ENCODE measurements around the gene FAM107B. TPM values are rescaled to one million over a fixed set of nuclear protein-coding genes. Genes with fewer than 3 reads are reported as not detected.

Gene FAM107B
- total RNA-seq, 6 experiments from 2014 or later: 18.7 to 43.8 (median 40.0) TPM

- no peaks in the 10 kb centered on the region for H3K9me3 Mint-ChIP-seq
- no peak for TF ChIP-seq CTCF (IDR thresholded peaks at IDR 0.05)
- no peaks in the 10 kb centered on the region for H3K36me3 Mint-ChIP-seq (ENCODE audit: low read depth)
- peaks cover 40% of the 10 kb centered on the region for H3K4me1 Mint-ChIP-seq (ENCODE audit: low read depth)
- no peak overlapping the region for H3K27ac Mint-ChIP-seq
- H3K4me3 Mint-ChIP-seq: no peak overlapping the region
- peaks cover 16% of the 10 kb centered on the region for H3K27me3 Mint-ChIP-seq (ENCODE audit: insufficient read depth)
- DNase-seq: no peak
These were observed 118.5 kb downstream of the FAM107B start for GRCh38 chr10:14656052-14656730.

DNA sequence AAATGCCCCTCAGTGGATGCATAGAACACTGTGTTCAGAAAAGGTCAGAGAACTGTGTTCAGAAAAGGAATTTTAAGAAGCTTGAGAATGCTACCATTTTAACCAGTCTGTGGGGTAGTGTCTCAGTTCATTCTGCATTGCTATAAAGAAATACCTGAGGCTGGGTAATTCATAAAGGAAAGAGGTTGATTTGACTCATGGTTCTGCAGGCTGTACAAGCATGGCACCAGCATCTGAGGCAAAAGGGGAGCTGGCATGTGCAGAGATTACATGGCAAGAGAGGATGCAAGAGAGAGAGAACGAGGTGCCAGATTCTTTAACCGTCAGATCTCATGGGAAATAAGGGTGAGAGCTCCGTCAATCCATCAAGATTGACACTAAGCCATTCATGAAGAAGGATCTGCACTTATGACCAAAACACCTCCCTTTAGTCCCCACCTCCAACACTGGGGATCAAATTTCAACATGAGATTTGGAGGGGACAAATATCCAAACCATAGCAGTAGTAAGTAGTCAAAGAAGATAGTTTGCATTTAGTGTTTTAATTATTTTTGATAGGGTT is 119.8 kb downstream of the FAM107B start:
- DNase-seq: no peak
- H3K27ac Mint-ChIP-seq: no peak overlapping the region
- no peaks in the 10 kb centered on the region for H3K36me3 Mint-ChIP-seq (ENCODE audit: low read depth)
- TF ChIP-seq CTCF (IDR thresholded peaks at IDR 0.05): no peak
- H3K27me3 Mint-ChIP-seq (ENCODE audit: insufficient read depth): peaks cover 13% of the 10 kb centered on the region
- no peak overlapping the region for H3K4me3 Mint-ChIP-seq
- peaks cover 40% of the 10 kb centered on the region for H3K4me1 Mint-ChIP-seq (ENCODE audit: low read depth)
- H3K9me3 Mint-ChIP-seq: no peaks in the 10 kb centered on the region

DNA sequence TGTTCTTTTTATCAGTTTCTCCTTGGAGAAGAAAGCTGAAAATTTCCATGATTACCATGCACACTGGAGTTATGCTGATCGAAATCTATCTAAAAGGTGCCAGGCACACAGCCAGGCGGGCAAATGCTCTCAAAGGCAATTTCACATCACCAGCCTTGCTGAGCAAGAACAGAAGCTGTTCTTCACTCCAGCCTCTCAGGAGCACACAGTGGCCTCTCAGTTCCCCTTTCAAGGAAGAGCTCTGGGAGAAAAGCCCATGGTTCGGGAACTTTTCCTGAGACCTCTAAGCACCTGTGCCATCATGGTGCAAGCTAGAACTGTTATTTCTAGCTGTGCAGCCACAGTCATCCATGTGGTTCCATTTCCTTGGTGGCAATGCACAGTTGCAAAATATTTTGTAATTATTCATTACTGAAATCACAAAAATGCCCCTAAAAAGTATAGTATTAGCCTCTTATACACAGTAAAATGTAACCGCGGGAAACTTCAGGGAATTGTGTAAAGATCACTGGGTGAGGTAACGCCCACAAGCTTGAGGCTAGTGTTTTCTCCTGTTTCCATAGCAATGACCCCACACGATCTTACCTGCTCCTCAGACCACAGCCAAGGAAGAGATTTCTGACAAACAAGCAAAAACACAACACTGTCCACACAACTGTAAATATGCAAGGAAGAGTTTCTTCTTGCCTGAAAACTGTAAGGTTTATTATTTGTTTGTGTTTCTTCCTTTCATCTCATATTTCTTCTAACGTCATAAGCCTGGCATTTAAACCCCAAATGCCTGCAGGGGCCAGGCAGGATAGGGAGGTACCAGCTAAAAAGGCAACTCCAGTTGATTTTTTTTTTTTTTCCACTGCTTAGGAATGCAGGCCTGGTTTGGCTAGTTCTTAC is 121.2 kb downstream of the FAM107B start:
- peak overlapping the region; percentile 27; the same call in 1 of the 2 replicates for H3K4me3 Mint-ChIP-seq
- H3K9me3 Mint-ChIP-seq: no peaks in the 10 kb centered on the region
- peak; percentile 83 for DNase-seq
- no peak for TF ChIP-seq CTCF (IDR thresholded peaks at IDR 0.05)
- H3K36me3 Mint-ChIP-seq (ENCODE audit: low read depth): no peaks in the 10 kb centered on the region
- peak overlapping the region; percentile 89 for H3K27ac Mint-ChIP-seq
- peaks cover 13% of the 10 kb centered on the region for H3K27me3 Mint-ChIP-seq (ENCODE audit: insufficient read depth)
- H3K4me1 Mint-ChIP-seq (ENCODE audit: low read depth): peaks cover 40% of the 10 kb centered on the region

DNA sequence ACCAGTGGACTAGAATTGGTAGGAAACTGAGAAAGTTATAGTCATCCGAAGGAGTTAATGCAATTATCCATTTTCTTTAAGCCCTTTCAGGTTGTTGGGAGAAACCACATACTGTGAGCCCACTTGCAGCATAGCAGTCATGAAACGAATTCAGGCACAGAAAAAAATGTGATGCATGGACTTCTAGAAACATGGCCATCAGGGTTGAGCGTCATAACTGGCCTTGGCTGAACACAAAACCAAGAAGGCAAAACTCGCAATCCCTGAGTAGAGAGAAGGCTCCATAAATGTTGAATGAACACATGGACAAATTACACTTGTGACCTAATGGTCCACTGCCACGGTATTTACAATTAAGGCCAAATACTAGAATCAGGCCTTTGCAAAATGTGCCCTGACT is 121.9 kb downstream of the FAM107B start:
- DNase-seq: no peak
- Mint-ChIP-seq H3K27me3 (ENCODE audit: insufficient read depth) (peaks cover 13% of the 10 kb centered on the region), H3K4me3 (no peak overlapping the region), H3K4me1 (ENCODE audit: low read depth) (peaks cover 40% of the 10 kb centered on the region), H3K36me3 (ENCODE audit: low read depth) (no peaks in the 10 kb centered on the region), H3K9me3 (no peaks in the 10 kb centered on the region), H3K27ac (no peak overlapping the region)
- no peak for TF ChIP-seq CTCF (IDR thresholded peaks at IDR 0.05)

DNA sequence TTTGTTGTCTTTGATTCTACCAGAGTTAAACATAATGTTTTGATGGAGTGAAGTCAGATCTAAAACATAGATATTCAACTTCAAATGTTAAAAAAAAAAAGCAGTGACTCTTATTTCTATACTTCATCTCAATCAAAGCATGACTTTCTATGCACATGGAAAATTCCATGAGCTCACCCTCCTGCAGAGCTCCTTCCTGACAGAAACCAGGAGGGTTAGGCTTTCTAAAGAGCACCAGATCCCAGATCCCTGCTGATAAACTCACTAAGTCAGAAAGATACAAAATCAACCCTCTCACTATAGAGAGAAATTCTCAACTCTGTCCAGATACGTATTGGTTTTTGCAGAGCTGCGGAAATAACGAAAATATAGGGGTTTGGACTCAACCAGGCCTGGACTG is 122.6 kb downstream of the FAM107B start:
- no peaks in the 10 kb centered on the region for H3K36me3 Mint-ChIP-seq (ENCODE audit: low read depth)
- no peak overlapping the region for H3K4me3 Mint-ChIP-seq
- peaks cover 12% of the 10 kb centered on the region for H3K27me3 Mint-ChIP-seq (ENCODE audit: insufficient read depth)
- no peak for DNase-seq
- no peaks in the 10 kb centered on the region for H3K9me3 Mint-ChIP-seq
- no peak for TF ChIP-seq CTCF (IDR thresholded peaks at IDR 0.05)
- no peak overlapping the region for H3K27ac Mint-ChIP-seq
- H3K4me1 Mint-ChIP-seq (ENCODE audit: low read depth): peaks cover 36% of the 10 kb centered on the region
